ENCODE measurements around the gene CEACAM21. TPM values are rescaled to one million over a fixed set of nuclear protein-coding genes. Genes with fewer than 3 reads are reported as not detected.

CEACAM21 gene
- total RNA-seq, 1 donor from 2014 or later, result not detected

GRCh38 chr19:41545547-41545946 is 30.4 kb upstream of the CEACAM21 start:
- Mint-ChIP-seq H3K4me1 (peaks cover 30% of the 10 kb centered on the region), H3K36me3 (peaks cover 3% of the 10 kb centered on the region), H3K4me3 (no peak overlapping the region), H3K27me3 (ENCODE audit: insufficient read depth, low read depth) (peaks cover 2% of the 10 kb centered on the region), H3K27ac (no peak overlapping the region), H3K9me3 (peaks cover 9% of the 10 kb centered on the region)
- no peak for DNase-seq (ENCODE audit: low spot score)
- no peak for TF ChIP-seq EZH2 (IDR thresholded peaks at IDR 0.05)
- Histone ChIP-seq H3K36me3 (no peaks in the 10 kb centered on the region), H3K9ac (no peak overlapping the region), H3F3A (ENCODE audit: low read depth) (peaks cover 15% of the 10 kb centered on the region), H3K27ac (no peak overlapping the region), H3K4me1 (peaks cover 17% of the 10 kb centered on the region), H3K27me3 (no peaks in the 10 kb centered on the region), H3K4me3 (no peak overlapping the region), H2AFZ (replicated peaks) (no peak overlapping the region), H3K79me2 (ENCODE audit: low read depth) (no peaks in the 10 kb centered on the region), H3K4me2 (no peak overlapping the region), H3K9me3 (ENCODE audit: low read depth) (no peaks in the 10 kb centered on the region), H4K20me1 (ENCODE audit: low read depth) (peaks cover 4% of the 10 kb centered on the region)

GRCh38 chr19:41546386-41546789 is 29.6 kb upstream of the CEACAM21 start:
- Histone ChIP-seq H2AFZ (replicated peaks) (no peak overlapping the region), H3F3A (ENCODE audit: low read depth) (peaks cover 15% of the 10 kb centered on the region), H3K36me3 (no peaks in the 10 kb centered on the region), H3K9me3 (ENCODE audit: low read depth) (no peaks in the 10 kb centered on the region), H3K4me1 (peaks cover 17% of the 10 kb centered on the region), H3K27me3 (no peaks in the 10 kb centered on the region), H3K79me2 (ENCODE audit: low read depth) (no peaks in the 10 kb centered on the region), H3K4me2 (no peak overlapping the region), H3K9ac (no peak overlapping the region), H3K27ac (no peak overlapping the region), H4K20me1 (ENCODE audit: low read depth) (peaks cover 4% of the 10 kb centered on the region), H3K4me3 (no peak overlapping the region)
- peaks cover 11% of the 10 kb centered on the region for H3K9me3 Mint-ChIP-seq
- TF ChIP-seq, protein P1, sequence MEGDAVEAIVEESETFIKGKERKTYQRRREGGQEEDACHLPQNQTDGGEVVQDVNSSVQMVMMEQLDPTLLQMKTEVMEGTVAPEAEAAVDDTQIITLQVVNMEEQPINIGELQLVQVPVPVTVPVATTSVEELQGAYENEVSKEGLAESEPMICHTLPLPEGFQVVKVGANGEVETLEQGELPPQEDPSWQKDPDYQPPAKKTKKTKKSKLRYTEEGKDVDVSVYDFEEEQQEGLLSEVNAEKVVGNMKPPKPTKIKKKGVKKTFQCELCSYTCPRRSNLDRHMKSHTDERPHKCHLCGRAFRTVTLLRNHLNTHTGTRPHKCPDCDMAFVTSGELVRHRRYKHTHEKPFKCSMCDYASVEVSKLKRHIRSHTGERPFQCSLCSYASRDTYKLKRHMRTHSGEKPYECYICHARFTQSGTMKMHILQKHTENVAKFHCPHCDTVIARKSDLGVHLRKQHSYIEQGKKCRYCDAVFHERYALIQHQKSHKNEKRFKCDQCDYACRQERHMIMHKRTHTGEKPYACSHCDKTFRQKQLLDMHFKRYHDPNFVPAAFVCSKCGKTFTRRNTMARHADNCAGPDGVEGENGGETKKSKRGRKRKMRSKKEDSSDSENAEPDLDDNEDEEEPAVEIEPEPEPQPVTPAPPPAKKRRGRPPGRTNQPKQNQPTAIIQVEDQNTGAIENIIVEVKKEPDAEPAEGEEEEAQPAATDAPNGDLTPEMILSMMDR (IDR thresholded peaks at IDR 0.05), result no peak
- TF ChIP-seq EZH2 (IDR thresholded peaks at IDR 0.05), result no peak
- TF ChIP-seq EZH2phosphoT487 (IDR thresholded peaks at IDR 0.05), result no peak
- H3K27me3 Mint-ChIP-seq (ENCODE audit: insufficient read depth, low read depth), result peaks cover 2% of the 10 kb centered on the region
- peak overlapping the region; percentile 5 for H3K4me3 Mint-ChIP-seq
- H3K4me1 Mint-ChIP-seq, result peaks cover 30% of the 10 kb centered on the region
- DNase-seq (ENCODE audit: low spot score), result no peak
- H3K27ac Mint-ChIP-seq, result no peak overlapping the region
- H3K36me3 Mint-ChIP-seq, result peaks cover 5% of the 10 kb centered on the region

DNA sequence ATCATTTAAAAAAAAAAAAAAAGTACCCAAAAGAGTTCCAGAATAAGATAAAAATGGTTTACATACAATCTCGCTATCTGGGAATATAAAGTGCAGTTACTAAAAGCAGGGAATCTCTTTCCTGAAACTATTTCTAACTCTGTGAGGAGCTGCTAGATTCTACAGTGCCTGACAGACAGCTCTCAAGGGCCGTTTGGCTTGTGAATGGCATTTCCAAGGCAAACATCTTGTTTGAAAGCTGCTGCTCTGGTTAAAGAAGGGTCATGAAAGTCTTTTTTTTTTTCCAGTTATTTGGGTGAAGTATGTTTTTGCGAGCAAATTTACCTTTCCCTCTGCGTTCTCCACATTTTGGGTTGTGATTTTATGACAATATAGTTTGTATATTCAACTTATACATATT is 29.0 kb upstream of the CEACAM21 start:
- Histone ChIP-seq H4K20me1 (ENCODE audit: low read depth) (peaks cover 4% of the 10 kb centered on the region), H3K4me3 (no peak overlapping the region), H3K4me2 (no peak overlapping the region), H3K79me2 (ENCODE audit: low read depth) (no peaks in the 10 kb centered on the region), H3K9ac (no peak overlapping the region), H3K36me3 (no peaks in the 10 kb centered on the region), H3K27me3 (no peaks in the 10 kb centered on the region), H3F3A (ENCODE audit: low read depth) (peaks cover 15% of the 10 kb centered on the region), H3K4me1 (peaks cover 17% of the 10 kb centered on the region), H3K27ac (no peak overlapping the region), H2AFZ (replicated peaks) (no peak overlapping the region), H3K9me3 (ENCODE audit: low read depth) (no peaks in the 10 kb centered on the region)
- Mint-ChIP-seq H3K4me1 (peaks cover 30% of the 10 kb centered on the region), H3K27ac (no peak overlapping the region), H3K27me3 (ENCODE audit: insufficient read depth, low read depth) (peaks cover 2% of the 10 kb centered on the region), H3K36me3 (peaks cover 9% of the 10 kb centered on the region), H3K9me3 (peaks cover 16% of the 10 kb centered on the region), H3K4me3 (no peak overlapping the region)
- TF ChIP-seq EZH2phosphoT487 (IDR thresholded peaks at IDR 0.05), result no peak
- no peak for TF ChIP-seq EZH2 (IDR thresholded peaks at IDR 0.05)
- TF ChIP-seq, protein P1 (IDR thresholded peaks at IDR 0.05), result no peak
- DNase-seq (ENCODE audit: low spot score), result no peak

DNA sequence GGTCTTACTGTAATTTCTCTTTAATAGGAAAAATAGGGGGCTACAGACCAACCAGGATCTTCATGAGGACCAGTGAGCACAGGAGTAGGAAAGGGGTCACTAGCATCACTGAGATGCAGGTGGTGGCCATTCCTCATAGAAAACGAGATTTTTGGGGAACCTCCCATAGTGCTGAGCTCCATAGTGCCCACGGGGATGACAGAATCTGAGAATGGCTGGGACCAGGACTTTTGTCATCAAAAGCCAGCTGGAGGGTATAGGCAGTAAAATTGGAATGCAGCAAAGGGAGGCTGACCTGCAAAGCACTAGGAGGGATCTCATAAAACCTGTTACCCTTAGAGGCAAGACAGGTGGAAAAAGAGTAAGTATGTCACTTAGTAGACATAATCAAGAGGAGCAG is 28.4 kb upstream of the CEACAM21 start:
- Mint-ChIP-seq H3K27ac (no peak overlapping the region), H3K9me3 (peaks cover 20% of the 10 kb centered on the region), H3K36me3 (peaks cover 11% of the 10 kb centered on the region), H3K27me3 (ENCODE audit: insufficient read depth, low read depth) (peaks cover 2% of the 10 kb centered on the region), H3K4me1 (peaks cover 30% of the 10 kb centered on the region), H3K4me3 (no peak overlapping the region)
- DNase-seq (ENCODE audit: low spot score), result no peak
- no peaks in the 10 kb centered on the region for H3K9me3 ChIP-seq (ENCODE audit: low read depth)
- no peak overlapping the region for H3K4me2 ChIP-seq
- H3K4me1 ChIP-seq, result peaks cover 17% of the 10 kb centered on the region
- peaks cover 15% of the 10 kb centered on the region for H3F3A ChIP-seq (ENCODE audit: low read depth)
- no peaks in the 10 kb centered on the region for H3K27me3 ChIP-seq
- H3K9ac ChIP-seq, result no peak overlapping the region
- no peaks in the 10 kb centered on the region for H3K79me2 ChIP-seq (ENCODE audit: low read depth)
- no peak overlapping the region for H3K27ac ChIP-seq
- no peak for TF ChIP-seq EZH2 (IDR thresholded peaks at IDR 0.05)
- TF ChIP-seq, protein P1 (IDR thresholded peaks at IDR 0.05), result no peak
- TF ChIP-seq EZH2phosphoT487 (IDR thresholded peaks at IDR 0.05), result no peak
- peaks cover 4% of the 10 kb centered on the region for H4K20me1 ChIP-seq (ENCODE audit: low read depth)
- H2AFZ ChIP-seq (replicated peaks), result no peak overlapping the region
- H3K4me3 ChIP-seq, result no peak overlapping the region
- no peaks in the 10 kb centered on the region for H3K36me3 ChIP-seq

Data from neural progenitor cell (in vitro differentiated cells).